GM19372 (cell line): ENCODE measurements around the gene IQCE.

Experiments
- ATAC-seq: cut with Tn5 transposase; IDR thresholded peaks from one replicate; pipeline ENCODE4 v1.9.1; 2021; ENCODE audit warnings: mild to moderate bottlenecking, low read depth, moderate library complexity; ENCODE audit not compliant: unreplicated experiment

Gene IQCE

DNA sequence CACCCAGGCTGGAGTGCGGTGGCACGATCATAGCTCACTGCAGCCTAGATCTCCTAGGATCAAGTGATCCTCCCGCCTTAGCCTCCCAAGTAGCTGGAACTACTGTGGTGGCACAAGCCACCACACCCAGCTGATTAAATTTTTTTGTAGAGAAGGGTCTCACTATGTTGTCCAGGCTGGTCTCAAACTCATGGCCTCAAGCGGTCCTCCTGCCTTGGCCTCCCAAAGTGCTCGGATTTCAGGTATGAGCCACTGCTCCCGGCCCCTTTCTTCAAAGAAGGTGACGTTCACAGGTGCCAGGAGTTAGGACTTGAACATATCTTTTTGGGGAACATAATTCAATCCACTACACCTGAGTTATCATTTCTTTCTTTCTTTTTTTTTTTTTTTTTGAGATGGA, 70.1 kb downstream of the IQCE start:
- ATAC-seq = no peak

GRCh38 chr7:2629746-2630681, 71.2 kb downstream of the IQCE start:
- ATAC-seq = no peak

DNA sequence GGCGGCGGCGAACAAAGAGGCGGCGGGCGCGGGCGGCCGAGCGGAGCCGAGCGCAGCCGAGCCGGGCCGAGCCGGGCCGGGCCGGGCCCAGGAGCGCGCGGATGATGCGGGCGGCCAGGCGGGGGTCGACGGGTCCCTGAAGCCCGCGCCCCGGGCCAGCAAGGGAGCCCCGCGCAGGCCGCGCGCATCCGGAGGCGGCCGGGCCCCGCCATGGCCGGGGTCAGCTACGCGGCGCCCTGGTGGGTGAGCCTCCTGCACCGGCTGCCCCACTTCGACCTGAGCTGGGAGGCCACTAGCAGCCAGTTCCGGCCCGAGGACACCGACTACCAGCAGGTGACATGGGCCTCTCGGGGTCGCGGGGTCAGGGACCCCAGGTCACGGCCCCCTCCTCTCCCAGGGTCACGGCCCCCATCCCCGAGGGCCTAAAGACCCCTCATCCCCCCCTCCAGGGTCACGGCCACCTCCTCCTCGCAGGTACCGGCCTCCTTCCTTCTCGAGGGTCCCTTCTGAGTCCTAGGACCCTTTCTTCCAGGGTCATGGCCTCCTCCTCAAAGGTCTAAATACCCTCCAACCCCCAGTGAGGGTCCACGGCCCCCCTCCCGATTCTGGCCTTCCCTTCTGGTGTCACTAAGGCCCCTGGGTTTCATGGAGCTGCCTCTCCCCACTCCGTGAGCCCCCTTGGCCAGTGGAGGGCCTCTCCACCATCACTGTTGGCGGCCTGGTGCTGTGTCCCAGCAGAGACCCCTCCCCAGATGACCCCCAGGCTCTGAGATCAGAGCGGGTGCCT, 73.4 kb downstream of the IQCE start, which contains the start of gene TTYH3:
Gene TTYH3, plus strand, starts transcription at position 41 of the 787 bp plus-strand sequence. Its CDS starts 170 bp downstream, at position 211.
- peak; percentile 40 for ATAC-seq

GRCh38 chr7:2632733-2633537, 74.2 kb downstream of the IQCE start:
- ATAC-seq = no peak

GRCh38 chr7:2633538-2634266, 74.9 kb downstream of the IQCE start:
- no peak for ATAC-seq

GRCh38 chr7:2634267-2635145, 75.7 kb downstream of the IQCE start:
- ATAC-seq = no peak

DNA sequence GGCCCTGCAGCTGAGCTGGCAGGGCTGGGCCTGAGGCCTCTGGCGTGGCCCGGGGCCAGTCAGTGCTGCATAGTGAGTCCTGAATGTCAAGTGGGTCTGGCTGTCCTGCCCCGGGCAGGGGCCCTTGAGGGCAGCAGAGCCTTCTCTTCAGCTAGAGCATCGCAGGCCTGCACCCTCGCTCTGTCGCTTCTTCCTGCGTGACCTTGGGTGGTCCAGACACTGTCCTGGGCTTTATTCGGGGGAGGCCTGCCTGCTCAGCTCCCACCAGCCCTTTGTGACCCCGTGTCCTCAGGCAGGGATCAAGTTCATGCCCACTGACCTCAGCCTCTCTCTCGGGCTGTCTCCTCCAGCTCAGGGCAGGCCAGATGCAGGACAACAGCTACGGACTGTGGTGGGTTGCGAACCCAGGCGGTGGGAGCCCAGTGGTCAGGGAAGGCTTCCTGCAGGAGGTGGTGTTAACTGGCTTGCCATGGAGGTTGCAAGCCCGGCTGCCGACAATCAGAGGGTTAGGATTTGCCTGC, 76.4 kb downstream of the IQCE start:
- ATAC-seq = no peak

DNA sequence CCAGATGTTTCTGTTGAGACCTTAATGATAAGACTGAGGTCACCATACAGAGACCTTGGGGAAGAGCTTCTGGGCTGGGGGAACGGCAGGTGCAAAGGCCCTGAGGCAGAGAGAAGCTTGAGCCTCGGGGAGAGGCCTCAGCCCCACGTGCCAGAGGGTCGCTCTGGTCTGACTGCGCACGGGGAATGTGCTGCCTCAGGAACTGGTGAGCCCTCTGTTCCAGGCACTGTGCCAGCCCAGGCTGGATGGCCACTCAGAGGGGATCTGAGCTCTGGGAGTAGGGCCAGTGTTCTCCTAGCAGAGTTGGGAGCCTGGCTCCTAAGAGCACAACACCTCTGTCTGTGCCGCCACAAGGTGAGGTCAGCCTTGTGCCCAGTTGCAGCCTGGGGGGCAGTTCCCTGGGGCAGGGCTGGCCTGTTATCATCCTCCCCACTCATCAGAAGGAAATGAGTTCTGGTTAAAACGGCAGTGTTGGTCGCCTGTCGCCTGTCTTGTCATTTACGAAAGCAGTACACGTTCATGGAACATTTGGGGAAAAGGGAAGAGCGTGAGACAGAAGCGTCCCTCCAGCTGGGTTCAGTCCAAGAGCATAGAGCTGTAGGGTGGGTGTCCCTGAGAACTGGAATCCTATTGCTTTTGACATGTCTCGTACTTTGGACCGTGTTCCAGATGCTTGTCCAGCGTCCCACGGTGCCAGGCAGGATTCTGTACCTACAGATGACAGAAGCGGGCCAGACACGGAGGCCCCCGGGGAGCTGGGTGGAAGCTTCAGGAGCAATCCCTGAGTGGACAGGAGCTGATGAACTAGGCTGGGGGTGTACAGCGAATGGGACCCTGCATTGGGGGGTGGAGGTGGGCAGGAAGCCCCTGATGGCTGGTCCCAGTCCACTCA, 77.3 kb downstream of the IQCE start:
- no peak for ATAC-seq

DNA sequence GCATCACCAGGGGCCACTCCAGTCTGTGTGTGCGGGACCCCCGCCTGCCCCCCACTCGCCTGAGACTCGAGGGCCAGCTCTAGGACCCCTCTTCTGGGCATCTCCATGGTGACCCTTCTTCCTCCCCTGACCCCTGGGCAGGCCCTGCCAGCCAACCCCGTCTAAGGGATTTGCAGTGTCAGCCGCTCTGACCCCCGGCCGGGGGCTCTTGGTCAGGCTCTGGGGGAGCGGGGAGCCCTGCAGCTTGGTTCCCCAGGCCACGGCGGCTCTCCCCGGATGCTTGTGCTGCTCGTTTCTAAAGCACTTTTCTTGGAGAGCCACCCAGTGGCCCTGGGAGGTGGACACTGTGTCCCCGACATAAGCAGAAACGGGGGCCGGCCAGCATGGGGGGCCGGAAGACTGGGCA, 78.3 kb downstream of the IQCE start:
- no peak for ATAC-seq

DNA sequence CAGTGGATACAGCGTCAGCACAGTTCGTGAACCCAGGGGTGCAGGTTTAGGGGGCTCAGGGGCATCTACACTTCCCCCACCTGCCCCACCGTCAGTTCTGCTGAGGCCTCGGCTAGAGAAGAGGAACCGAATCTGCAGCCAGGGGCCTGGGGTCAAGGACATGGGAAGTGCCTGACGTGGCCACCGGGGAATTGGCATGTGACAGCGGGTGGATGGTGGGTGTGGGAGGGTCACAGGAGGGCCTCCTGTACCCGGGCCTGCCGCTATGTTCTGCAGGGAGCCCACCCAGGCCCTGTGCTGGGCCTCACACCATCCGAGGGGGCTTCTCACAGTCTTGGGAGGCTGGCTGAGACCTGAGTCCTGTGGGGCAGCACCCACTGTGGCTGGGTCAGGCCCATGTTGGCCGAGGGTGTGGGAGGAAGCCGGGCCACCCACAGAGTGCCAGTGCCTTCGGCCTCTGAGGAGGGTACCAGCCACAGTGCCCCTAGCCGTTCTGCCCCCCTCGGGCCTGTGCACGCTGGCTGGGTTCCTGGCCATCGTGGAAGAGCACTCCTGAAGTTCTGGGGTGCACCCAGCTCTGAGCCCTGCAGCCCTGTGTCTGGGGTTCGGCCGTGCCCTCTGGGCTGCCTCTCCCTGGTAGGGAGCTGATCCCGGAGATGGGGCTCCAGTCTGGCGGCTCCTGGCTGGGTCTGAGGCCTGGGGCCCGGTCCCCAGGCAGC, 78.9 kb downstream of the IQCE start:
- ATAC-seq = peak; percentile 42

- no peak for ATAC-seq
Measured at GRCh38 chr7:2638224-2638991, 79.6 kb downstream of the IQCE start.

DNA sequence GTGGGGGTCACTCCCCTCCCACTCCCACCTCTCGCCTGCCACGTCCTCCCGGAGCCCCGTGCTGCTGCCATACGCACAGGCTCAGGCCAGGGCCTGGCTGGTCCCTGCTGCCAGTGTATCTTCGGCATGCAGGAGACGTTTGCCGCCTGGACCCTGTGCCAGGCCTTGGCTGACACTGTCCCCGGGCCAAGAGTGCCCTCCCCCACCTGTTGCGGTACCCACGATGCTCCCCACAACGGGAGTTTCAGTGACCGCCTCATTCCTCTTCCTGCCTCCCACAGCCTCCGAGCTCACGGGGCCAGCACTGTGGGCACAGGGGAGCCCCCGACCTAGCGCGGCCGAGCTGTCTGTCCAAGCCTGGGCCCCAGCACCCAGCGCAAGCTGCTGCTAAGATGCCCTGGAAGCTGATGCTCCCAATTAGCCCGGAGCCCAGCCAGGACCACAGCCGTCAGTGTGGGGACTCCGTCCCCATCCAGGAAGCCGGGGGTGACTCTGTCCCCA, 80.5 kb downstream of the IQCE start:
- no peak for ATAC-seq

DNA sequence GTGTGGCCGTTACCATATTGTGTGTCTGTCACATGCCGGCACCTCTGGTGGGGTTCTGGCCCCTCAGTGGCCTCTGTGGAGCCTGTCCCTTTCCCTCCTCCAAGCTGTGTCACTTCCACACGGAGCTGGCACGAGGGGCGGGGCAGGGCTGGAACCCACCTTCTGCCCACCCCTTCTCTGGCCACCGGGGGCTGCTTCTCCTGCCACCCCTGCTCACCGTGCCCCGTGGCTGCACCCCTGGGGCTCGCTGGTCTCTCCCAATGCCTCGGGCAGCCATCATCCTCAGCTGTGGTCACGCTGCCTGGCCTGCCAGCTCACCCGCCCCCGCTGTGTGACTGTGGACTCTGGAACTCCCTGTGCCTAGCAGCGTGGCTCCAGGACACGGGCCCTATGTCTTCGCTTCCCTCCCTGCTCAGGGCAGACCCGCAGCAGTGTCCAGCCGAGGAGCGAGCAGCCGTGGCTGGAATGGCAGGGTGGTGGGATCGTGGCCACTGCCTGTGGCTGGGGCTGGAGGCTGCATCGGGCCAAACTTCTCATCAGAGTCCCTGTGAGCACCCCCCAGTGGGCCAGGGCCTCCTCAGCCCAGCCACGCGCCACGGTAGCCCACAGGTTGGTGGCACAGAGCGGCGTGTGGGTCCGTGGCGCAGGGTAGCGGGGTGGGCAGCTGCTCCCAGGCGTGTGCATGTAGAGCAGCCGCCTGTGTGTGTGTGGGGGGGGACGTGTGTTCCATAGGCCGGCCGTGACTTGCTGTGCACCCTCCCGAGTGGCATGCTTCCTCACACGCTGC, 81.1 kb downstream of the IQCE start:
- no peak for ATAC-seq

- ATAC-seq = no peak
Measured at GRCh38 chr7:2640482-2640830, 81.7 kb downstream of the IQCE start.

DNA sequence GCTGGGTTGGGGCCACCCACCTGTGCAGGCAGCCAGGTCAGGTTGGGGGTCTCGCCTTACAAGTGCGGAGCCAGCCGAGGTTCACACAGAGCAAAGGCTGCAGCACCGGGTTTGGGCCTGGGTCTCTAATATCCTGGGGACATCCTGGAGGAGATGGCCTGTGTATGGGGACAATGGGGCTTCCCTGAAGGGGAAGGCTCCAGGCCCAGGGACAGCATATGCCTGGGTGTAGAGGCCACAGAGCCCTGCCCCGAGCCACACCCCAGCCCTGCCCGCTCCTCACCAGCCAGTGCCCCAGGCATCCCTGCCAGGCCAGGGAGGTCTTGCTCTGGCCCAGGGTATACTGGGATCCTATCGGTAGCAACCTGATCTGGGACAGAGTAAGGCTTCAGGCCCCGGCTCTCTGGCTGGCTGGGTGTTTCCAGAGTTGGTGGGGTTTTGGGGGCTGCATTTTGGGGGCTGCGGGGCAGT, 82.1 kb downstream of the IQCE start:
- ATAC-seq = no peak
